ENCODE results near the gene ADAP1. TPM values are rescaled to one million over a fixed set of nuclear protein-coding genes. Genes with fewer than 3 reads are reported as not detected.

Gene ADAP1
- polyA plus RNA-seq, 1 experiment = 0.87 TPM

DNA sequence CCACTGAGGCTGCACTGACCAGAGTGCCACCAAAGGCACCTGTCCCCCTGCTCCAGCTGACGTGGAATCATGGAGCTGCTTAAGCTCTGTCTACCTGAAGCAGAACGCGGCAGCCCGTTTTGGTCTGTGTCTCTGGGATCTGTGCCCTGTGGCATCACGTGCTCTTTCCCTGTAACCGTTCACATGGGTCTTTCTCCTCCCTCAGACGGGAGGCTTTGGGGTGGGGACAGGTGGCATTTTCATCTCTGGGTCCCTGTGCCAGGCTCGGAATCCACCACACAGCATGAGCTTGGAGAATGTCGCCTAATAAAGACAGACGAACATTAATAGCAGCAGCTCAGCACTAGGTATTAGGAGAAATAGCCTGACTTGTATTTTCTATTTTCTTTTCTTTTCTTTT is 1.6 kb upstream of the ADAP1 start:
- Histone ChIP-seq H3K27me3 (ENCODE audit: control insufficient read depth, insufficient read depth, low read length) (peaks cover 43% of the 10 kb centered on the region), H3K9me3 (ENCODE audit: control insufficient read depth, insufficient read depth, low read length) (no peaks in the 10 kb centered on the region; the same call in 1 of the 2 replicates), H3K4me3 (ENCODE audit: low read depth, low read length) (no peak overlapping the region), H3K27ac (ENCODE audit: low read depth, low read length) (no peak overlapping the region)
- POLR2A ChIA-PET = no interaction called here
- CTCF ChIA-PET = interaction anchor here (1.0 kb wide), 1 partner anchor 19 kb away, joined by 3 read pairs; no protein-coding TSS in a partner anchor
- no peak for DNase-seq (ENCODE audit: low read depth, low spot score)
- TF ChIP-seq CTCF (IDR thresholded peaks at IDR 0.05; ENCODE audit: low read depth, low read length) = no peak

DNA sequence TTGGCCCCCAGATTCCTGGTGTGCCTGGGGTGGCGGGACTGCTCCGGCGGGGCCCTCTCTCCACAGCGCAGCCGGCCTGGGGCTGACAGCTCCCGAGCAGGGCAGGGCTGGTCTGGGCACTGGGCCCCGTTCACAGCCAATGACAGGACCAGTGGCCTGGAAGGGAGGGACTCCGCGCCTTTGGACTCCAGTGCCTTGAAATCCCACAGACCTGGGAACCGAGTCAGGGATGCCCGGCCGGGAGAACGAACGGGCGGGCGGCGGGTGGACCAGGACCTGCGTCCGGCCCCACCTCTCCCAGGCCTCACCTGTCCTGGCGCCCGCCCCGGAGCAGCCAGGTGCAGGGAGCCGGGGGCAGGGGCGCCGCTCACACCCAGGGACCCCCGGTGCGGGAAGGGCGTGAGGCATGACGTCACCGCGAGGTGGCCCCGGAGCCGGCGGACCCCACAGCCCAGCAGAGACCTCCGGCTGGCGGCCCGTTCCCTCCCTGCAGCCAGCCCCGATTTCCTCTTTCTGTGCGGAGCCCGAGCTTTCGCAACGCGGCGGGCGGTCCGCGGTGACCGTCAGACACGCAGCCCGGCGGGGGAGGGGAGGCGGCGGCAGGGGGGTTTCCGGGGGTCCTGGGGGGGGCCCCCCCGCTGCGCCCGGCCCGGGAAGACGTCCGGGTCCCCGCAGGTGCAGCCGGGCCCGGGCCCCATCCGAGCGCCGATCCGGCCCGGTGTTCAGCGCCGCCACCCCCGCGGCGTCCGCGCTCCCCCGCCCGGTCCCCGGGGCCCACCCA is 743 bp downstream of the ADAP1 start:
- Histone ChIP-seq H3K4me3 (ENCODE audit: low read depth, low read length) (peak overlapping the region; percentile 36; the same call in 1 of the 2 replicates), H3K9me3 (ENCODE audit: control insufficient read depth, insufficient read depth, low read length) (no peaks in the 10 kb centered on the region; the same call in 1 of the 2 replicates), H3K27ac (ENCODE audit: low read depth, low read length) (no peak overlapping the region), H3K27me3 (ENCODE audit: control insufficient read depth, insufficient read depth, low read length) (peaks cover 36% of the 10 kb centered on the region)
- DNase-seq (ENCODE audit: low read depth, low spot score) = no peak
- TF ChIP-seq CTCF (IDR thresholded peaks at IDR 0.05; ENCODE audit: low read depth, low read length) = no peak
- ChIA-PET CTCF (no interaction called here), POLR2A (interaction anchor here (0.7 kb wide), 1 partner anchor 22 kb away, joined by 4 read pairs; the partner anchor contains the start of gene COX19)

GRCh38 chr7:952548-953441 is 1.7 kb downstream of the ADAP1 start:
- TF ChIP-seq CTCF (IDR thresholded peaks at IDR 0.05; ENCODE audit: low read depth, low read length) = no peak
- Histone ChIP-seq H3K27me3 (ENCODE audit: control insufficient read depth, insufficient read depth, low read length) (peaks cover 31% of the 10 kb centered on the region), H3K4me3 (ENCODE audit: low read depth, low read length) (no peak overlapping the region), H3K9me3 (ENCODE audit: control insufficient read depth, insufficient read depth, low read length) (no peaks in the 10 kb centered on the region), H3K27ac (ENCODE audit: low read depth, low read length) (no peak overlapping the region)
- POLR2A ChIA-PET = no interaction called here
- CTCF ChIA-PET = interaction anchor here (1.2 kb wide), 1 partner anchor 41 kb away, joined by 9 read pairs; no protein-coding TSS in a partner anchor
- DNase-seq (ENCODE audit: low read depth, low spot score) = no peak

DNA sequence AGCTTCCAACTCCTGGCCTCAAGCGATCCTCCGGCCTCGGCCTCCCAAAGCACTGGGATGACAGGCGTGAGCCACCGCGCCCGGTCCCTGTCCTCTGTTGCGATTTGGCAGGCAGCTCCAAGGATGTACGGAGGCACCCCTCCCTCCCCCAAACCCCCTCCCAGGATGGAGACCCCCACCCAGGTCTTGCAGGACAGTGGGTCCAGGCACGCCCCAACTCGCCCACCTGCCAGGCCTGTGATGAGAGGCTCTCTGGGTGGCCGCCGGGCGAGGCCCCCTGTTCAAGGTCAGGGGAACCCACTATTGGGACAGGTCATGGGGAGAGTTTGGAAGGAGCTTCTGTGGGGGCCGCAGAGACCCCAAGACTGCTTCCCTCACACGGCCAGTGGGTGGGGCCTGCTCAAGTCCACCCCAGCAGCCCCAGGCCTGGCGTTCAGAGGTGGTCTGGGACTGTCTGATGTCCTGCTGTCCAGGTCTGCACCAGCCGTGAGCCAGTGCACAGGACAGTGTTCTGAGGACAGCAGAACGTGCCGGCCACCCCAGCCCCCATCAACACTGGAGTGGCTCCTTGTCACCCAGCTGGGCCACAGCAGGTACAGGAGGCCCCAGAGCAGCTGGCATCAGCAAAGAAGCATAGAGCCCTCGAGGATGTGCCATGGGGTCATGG is 2.5 kb downstream of the ADAP1 start:
- Histone ChIP-seq H3K9me3 (ENCODE audit: control insufficient read depth, insufficient read depth, low read length) (no peaks in the 10 kb centered on the region), H3K27me3 (ENCODE audit: control insufficient read depth, insufficient read depth, low read length) (peaks cover 24% of the 10 kb centered on the region), H3K27ac (ENCODE audit: low read depth, low read length) (no peak overlapping the region), H3K4me3 (ENCODE audit: low read depth, low read length) (no peak overlapping the region)
- ChIA-PET CTCF (interaction anchor here (1.2 kb wide), 1 partner anchor 41 kb away, joined by 9 read pairs; no protein-coding TSS in a partner anchor), POLR2A (no interaction called here)
- no peak for DNase-seq (ENCODE audit: low read depth, low spot score)
- TF ChIP-seq CTCF (IDR thresholded peaks at IDR 0.05; ENCODE audit: low read depth, low read length) = no peak

All from AG04450 (cell line).